ENCODE data around the gene SLC13A5.

DNA sequence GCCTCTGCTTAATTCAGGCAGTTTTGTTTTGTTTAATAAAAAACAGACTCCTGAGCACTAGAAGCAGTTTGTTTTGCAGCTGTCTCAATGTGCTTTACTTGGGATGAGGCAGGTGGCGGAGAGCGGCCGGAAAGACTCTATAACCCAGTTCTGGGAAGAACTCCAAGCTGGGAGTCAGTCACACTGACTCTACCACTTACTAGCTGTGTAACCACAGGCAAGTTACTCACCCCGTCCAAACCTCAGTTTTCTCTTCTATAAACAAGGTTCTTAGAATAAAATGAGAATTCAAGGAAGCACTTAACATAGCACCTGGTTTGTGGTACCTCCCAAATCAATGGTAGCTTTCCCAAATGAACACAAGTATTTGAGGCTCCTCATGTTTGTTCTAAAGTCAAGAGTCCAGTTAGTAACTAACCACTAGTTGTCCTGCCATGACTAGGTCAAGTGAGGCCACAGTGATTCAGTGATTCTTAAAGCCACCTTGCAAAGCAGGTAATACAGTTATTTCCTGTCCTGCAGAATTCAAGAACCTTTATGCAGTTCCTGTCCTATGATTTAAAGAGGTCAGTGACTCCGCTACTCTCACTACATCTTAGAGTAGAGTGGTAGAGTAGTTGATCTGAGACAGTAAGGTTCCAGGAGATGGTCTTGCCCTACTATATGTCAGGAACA lies 69.6 kb downstream of the SLC13A5 start:
- TF ChIP-seq EZH2 (IDR thresholded peaks at IDR 0.05) (no peak), CTCF (IDR thresholded peaks at IDR 0.05 in 2 of 3, conservative IDR thresholded peaks at IDR 0.05 in 1 of 3; ENCODE audit: borderline replicate concordance in 1 of 3, insufficient read depth in 1 of 3, low read depth in 2 of 3, low read length in 2 of 3) (no peak), SRF (IDR thresholded peaks at IDR 0.05; ENCODE audit: low read depth) (no peak), ZFX (IDR thresholded peaks at IDR 0.05) (no peak)
